ENCODE measurements around the gene MRPS11.

GRCh38 chr15:88526247-88526879 lies 58.9 kb downstream of the MRPS11 start:
- TF ChIP-seq POLR2AphosphoS5 (IDR thresholded peaks at IDR 0.05) (no peak), POLR2A (IDR thresholded peaks at IDR 0.05) (no peak), CTCF (IDR thresholded peaks at IDR 0.05) (no peak)
